Lower leg skin (tissue), 4 donors: ENCODE data around the gene ANAPC16. TPM values are rescaled to one million over a fixed set of nuclear protein-coding genes. Genes with fewer than 3 reads are reported as not detected.

Experiments used
- DNase-seq, 2 donors: peaks; one replicate each; pipeline ENCODE4 v3.0.0-alpha.2; 2019; ENCODE audit warnings: low spot score in 2 of 2
- H3K4me3 ChIP-seq: fragments of 200-600 bp; sonication (generic); 2 replicates; pipeline ENCODE4 v1.5.1; 2017; ENCODE audit warnings: mild to moderate bottlenecking, low read depth; ENCODE audit not compliant: poor library complexity, severe bottlenecking
- POLR2A ChIP-seq, 2 donors: fragments of 450-650 bp; IDR thresholded peaks; one replicate each; pipeline ENCODE4 v1.6.1; 2016 to 2017; ENCODE audit warnings: antibody characterized with exemption in 2 of 2, mild to moderate bottlenecking in 1 of 2, moderate library complexity in 1 of 2
- WGBS, 2 donors: methylation state at CpG; one replicate each; pipeline ENCODE4 v1.1.5; 2018; 5-methylcytosine and 5-hydroxymethylcytosine counted together
- intact Hi-C: fragments of 100-400 bp; cut with DNase I; formaldehyde crosslinking; loops from one replicate; pipeline ENCODE4 v1.15.0; 2023; ENCODE audit warnings: low total_unique reads
- total RNA-seq, 4 donors: library from RNA; depleted of rRNA; stranded (reverse); fragments of >200 nt; gene quantifications; one replicate each; pipeline ENCODE4 v1.1.0, GENCODE V29; 2016
- TF ChIP-seq, protein P1 (sequence below), 3 donors: fragments of 450-650 bp; IDR thresholded peaks; one replicate each; pipeline ENCODE4 v1.5.1; 2016; ENCODE audit warnings: antibody characterized with exemption in 3 of 3, mild to moderate bottlenecking in 3 of 3, moderate library complexity in 2 of 3

Gene ANAPC16
- total RNA-seq, 4 donors from 2014 or later = 47.8 to 116 (median 100) TPM

DNA sequence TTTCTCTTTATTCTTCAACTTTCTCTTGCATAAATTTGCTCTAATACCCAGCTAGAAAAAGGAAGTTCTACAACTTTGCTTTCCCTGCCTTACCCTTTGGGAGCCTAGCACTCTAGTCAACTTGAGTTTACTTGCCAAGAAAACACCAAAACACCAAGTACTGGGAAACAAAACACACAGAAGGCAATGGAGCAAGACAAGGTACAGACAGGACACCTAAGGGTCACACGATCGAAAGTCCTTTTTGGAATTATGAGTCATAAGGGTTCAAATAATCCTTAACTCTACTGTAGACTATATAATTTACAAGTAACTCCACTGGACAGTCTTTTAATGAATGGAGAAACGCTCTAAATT is 42.6 kb upstream of the ANAPC16 start:
- H3K4me3 ChIP-seq = no peak overlapping the region
- no peak for TF ChIP-seq POLR2A (IDR thresholded peaks at IDR 0.05)
- TF ChIP-seq, protein P1, sequence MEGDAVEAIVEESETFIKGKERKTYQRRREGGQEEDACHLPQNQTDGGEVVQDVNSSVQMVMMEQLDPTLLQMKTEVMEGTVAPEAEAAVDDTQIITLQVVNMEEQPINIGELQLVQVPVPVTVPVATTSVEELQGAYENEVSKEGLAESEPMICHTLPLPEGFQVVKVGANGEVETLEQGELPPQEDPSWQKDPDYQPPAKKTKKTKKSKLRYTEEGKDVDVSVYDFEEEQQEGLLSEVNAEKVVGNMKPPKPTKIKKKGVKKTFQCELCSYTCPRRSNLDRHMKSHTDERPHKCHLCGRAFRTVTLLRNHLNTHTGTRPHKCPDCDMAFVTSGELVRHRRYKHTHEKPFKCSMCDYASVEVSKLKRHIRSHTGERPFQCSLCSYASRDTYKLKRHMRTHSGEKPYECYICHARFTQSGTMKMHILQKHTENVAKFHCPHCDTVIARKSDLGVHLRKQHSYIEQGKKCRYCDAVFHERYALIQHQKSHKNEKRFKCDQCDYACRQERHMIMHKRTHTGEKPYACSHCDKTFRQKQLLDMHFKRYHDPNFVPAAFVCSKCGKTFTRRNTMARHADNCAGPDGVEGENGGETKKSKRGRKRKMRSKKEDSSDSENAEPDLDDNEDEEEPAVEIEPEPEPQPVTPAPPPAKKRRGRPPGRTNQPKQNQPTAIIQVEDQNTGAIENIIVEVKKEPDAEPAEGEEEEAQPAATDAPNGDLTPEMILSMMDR (IDR thresholded peaks at IDR 0.05) = no peak
- no peak for DNase-seq
- intact Hi-C loops = no loop called here
- 94 to 95% methylated on average over 3 of the region's 3 CpGs for WGBS, 2 donors

DNA sequence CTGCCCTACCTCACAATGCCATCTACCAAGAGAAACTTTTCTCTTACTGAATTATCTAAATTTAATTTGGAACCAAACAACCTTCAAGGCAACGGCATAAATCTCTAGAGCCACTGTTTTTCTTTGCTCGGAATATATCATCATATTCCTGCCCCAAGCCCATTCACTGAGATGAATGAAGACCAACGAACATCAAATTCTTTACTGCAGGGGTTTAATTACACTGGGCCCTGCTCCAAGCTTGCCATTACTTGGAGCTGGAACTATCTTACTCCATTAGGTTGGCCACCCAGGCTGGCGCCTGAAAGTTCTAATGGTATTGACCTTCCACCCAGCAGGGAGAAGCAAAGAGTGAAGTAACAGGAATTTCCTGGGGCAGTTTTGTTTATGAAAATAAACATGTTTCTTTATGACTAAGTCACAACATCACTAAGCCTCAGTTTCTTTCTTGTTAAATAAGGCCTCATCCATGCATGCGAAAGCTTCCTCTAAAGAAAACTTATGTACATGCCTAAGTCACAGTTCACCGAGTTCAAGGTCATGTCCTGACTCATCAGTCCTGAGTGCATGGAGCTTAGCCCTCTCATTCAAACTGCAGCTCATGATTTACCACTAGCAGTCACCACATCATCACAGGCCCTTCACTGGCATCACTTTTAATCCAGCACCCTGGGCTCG is 42.1 kb upstream of the ANAPC16 start:
- H3K4me3 ChIP-seq = no peak overlapping the region
- WGBS, 2 donors = 84 to 85% methylated on average over 7 of the region's 7 CpGs
- no peak for DNase-seq
- intact Hi-C loops = no loop called here
- TF ChIP-seq, protein P1 (IDR thresholded peaks at IDR 0.05) = no peak
- TF ChIP-seq POLR2A (IDR thresholded peaks at IDR 0.05) = no peak

DNA sequence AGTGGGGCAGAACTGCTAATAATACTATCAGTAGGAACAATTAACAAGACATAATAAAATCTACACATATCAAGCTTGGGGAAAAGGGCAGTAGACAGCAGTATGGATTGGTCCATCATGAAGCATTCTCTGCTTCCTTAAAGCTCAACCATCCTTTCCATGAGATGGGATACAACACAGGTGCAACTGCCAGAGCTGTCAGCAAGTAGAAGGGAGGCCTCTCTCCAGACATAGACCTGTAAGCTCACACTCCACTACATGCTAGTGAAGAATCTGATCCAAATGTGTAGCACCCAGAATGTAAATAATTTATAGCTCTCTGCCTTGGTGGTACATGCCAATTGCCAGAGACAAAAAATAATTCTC is 41.5 kb upstream of the ANAPC16 start:
- no peak for TF ChIP-seq POLR2A (IDR thresholded peaks at IDR 0.05)
- TF ChIP-seq, protein P1 (IDR thresholded peaks at IDR 0.05) = no peak
- DNase-seq = no peak
- no peak overlapping the region for H3K4me3 ChIP-seq
- intact Hi-C loops = no loop called here

DNA sequence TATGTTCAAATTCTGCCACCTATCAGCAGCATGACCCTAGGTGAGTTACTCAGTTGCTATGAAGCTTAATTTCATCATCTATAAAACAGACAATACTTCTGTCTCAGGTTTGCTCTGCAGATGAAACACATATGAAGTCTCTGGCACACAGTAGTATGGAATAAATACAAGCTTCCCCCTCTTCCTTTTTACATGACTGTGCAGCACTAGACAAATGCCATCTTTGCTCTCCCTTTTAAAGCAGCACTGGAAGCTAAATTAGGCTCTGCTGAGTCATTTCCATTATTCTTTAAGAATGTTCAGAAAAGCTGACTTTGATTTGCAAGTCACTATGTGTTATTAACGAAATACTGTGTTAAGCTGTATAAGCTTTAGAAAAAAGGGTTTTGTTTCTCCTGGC is 40.7 kb upstream of the ANAPC16 start:
- 44 to 57% methylated on average over 1 of the region's 1 CpG for WGBS, 2 donors
- intact Hi-C loops = no loop called here
- DNase-seq = no peak
- TF ChIP-seq POLR2A (IDR thresholded peaks at IDR 0.05) = no peak
- TF ChIP-seq, protein P1 (IDR thresholded peaks at IDR 0.05) = no peak
- H3K4me3 ChIP-seq = no peak overlapping the region

DNA sequence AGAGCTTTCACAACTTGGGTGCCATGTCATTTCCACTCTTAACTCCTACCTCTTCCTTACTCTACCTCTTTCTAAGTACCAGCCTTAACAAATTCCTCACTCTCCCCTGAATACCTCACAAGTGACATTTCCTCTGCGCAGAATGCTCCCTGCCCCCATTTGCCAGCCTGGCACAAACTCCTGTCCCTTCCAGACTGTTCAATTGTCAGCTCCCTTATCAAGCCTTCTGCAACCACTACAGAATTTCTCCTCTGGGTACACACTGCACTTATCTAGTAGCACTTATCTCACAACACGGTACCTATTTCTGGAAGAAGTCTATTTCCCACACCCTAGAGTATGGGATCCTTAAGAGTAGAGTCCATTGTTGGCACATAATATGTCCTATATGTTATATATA is 39.1 kb upstream of the ANAPC16 start:
- DNase-seq = no peak
- H3K4me3 ChIP-seq = no peak overlapping the region
- 97 to 99% methylated on average over 2 of the region's 2 CpGs for WGBS, 2 donors
- TF ChIP-seq POLR2A (IDR thresholded peaks at IDR 0.05) = no peak
- TF ChIP-seq, protein P1 (IDR thresholded peaks at IDR 0.05) = no peak
- intact Hi-C loops = no loop called here

DNA sequence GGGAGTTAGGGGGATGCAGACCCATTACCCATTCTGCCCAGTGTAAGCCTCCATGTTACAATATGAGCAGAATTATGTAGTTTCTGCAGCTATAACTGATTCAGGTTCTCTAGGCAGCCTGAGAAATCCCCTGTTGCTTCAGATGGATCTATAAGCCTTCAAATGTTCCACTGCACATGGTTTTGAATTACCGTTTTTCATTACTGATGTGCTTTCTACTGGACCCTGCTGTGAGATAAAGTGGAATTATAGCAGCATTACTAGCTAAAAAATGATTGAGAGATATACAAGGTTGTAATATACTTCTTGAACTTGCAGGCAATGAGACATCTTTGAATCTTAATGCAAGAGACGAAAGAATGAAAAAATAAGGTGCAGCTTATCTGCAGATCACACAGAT is 38.4 kb upstream of the ANAPC16 start:
- no peak overlapping the region for H3K4me3 ChIP-seq
- no peak for DNase-seq
- intact Hi-C loops = no loop called here
- no peak for TF ChIP-seq POLR2A (IDR thresholded peaks at IDR 0.05)
- TF ChIP-seq, protein P1 (IDR thresholded peaks at IDR 0.05) = no peak
- 91 to 94% methylated on average over 2 of the region's 2 CpGs for WGBS, 2 donors
